GM18526 (cell line): ENCODE measurements around the gene PRKCE.

ENCODE experiments used
- POLR2A ChIP-seq: IDR thresholded peaks from 3 replicates; pipeline ENCODE4 v1.6.1; 2011; ENCODE audit not compliant: insufficient read length; ENCODE audit errors: extremely low read depth

Gene PRKCE

DNA sequence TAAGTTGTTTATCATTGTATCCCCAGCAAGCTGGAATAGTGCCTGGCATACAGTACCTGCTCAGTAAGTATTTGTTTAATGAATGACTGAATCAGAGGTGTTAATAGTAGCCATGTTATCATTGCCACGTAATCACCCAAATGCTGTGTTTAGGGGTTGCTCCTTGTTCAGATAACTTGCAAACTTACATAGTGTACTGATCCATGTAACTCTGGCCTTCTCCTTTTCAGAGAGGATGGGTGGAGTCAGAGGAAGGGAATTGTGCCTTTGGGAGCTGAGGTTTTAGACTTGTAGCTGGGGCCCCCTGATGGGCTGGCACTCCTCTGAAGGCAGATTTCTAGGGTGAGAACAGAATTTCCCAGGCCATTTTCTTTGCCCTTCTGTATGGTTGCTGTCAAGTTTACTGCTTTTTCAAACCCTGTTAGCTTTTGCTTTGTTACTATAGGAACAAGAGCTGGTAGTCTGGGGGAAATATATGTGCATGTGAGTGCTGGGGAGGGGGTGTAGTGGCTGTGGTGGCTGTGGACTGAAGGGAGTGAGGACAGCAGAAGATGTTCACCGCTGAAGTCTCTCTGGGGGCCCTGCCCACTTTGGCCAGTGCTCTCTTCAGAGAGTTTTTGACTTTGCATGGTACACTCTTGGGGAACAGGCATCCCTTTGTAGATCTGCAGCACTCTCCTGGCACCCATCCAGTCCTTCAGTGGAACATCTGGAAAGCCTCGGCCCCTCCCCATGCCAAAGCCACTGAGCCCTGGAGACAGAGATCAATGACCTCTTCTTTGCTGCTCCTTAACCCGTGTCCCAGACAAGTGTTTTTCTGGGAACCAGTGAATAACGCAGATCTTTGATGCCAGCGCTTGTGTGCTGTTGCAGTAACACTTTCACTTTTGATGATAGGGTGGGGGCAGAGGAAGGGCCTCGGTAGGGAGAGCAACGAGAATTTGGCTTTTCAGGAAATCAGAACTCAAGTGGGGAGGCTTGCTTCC is 209.0 kb downstream of the PRKCE start:
- no peak for TF ChIP-seq POLR2A

DNA sequence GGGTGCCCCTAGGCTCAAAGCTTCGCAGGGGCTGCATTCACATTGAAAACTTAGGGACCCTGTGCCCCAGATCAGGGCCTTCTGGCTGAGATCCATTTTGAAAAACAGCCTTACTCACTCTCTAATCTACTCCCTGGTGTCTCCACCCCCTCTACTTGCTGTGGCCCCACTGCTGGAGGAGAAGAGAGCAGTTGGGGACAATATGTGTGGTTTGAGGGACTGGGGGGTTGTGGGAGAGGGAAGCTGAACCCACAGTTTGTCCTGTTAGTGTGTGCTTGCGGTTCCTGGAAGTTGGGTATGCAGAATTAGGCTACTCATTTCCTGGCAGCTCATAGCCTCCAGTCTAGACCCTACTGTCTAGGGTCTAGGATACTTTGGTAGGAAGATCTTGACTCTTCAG is 211.4 kb downstream of the PRKCE start:
- no peak for TF ChIP-seq POLR2A

DNA sequence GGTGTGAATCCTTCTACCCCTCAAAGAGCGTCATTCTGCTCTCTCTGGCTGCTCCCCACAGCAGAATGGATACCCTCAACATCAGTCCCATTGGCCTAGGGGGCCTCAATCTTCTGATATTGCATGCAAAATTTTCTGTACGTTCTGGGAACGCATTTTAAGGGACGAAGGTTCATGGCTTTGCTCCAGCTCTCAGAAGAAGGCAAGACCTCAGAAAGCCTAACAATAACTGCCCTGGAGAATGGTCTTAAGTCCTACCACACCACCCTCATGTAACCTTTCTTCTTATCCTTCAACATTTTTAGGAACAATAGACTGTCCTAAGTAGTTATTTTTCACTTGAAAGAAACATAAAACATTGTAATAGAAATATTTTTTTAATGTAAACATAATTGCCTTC is 212.6 kb downstream of the PRKCE start:
- no peak for TF ChIP-seq POLR2A

GRCh38 chr2:45867349-45867748 is 215.9 kb downstream of the PRKCE start:
- TF ChIP-seq POLR2A = no peak

DNA sequence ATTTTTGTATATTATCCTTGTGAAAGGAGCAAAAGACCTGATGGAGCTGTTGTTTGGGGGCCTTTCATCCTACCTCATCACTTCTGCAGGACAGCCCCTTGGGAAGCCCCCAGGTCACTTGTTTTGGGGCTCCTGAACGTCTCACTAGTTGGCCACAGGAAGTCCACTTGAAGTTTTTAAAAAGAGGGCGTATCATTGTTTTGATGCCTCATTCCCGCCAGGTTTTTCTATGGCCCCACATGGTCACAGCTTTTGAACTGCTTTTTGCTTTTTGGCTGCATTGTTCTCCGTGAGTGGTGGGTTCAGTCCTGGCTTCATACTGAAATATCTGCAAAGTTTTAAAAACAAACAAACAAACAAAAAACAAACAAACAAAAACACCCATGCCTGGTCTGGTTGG is 216.3 kb downstream of the PRKCE start:
- TF ChIP-seq POLR2A = no peak

GRCh38 chr2:45869165-45869501 is 217.7 kb downstream of the PRKCE start:
- TF ChIP-seq POLR2A = no peak

GRCh38 chr2:45871025-45871424 is 219.6 kb downstream of the PRKCE start:
- no peak for TF ChIP-seq POLR2A

GRCh38 chr2:45871541-45871940 is 220.1 kb downstream of the PRKCE start:
- TF ChIP-seq POLR2A = no peak

DNA sequence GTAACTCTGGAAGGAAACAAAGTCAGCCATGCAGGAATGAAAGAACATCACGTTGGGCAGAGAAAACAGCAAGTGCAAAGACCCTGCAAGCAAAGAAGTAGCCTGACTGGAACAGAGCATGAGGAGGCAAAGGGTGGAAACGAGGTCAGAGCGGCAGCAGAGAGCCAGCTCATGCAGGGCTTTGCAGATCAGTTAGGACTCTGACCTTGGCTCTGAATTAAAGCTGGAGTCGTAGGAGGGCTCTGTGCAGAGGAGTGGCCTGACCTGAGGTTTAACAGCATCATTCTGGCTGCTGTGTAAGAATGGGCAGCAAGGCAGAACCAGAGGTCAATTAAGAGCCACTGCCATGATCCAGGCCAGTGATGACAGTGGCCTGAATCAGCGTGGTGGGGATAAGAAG is 220.7 kb downstream of the PRKCE start:
- no peak for TF ChIP-seq POLR2A

- TF ChIP-seq POLR2A = no peak
These were observed 222.9 kb downstream of the PRKCE start for GRCh38 chr2:45874344-45874743.

DNA sequence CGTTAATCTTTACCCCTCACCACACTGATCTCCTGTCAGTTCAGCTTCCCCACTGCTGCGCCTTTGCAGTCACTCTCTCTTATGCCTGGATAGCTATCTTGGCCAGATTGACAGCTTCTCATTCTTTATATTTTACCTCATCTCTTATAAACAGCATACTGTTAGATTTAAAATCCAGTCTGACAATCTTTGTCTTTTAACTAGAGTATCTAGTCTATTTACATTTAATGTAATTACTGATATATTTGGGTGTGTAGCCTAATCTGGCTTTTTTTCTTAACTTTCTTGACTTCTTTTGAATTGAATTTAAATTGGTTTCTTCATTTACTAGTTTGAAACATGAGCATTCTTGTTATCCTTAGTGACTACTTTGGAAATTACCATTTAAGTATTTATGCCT is 225.1 kb downstream of the PRKCE start:
- no peak for TF ChIP-seq POLR2A

- TF ChIP-seq POLR2A = no peak
These were observed 227.9 kb downstream of the PRKCE start for GRCh38 chr2:45879406-45879805.

- TF ChIP-seq POLR2A = no peak
These were observed 228.5 kb downstream of the PRKCE start for GRCh38 chr2:45879936-45880335.

GRCh38 chr2:45881970-45882581 is 230.6 kb downstream of the PRKCE start:
- TF ChIP-seq POLR2A = no peak

DNA sequence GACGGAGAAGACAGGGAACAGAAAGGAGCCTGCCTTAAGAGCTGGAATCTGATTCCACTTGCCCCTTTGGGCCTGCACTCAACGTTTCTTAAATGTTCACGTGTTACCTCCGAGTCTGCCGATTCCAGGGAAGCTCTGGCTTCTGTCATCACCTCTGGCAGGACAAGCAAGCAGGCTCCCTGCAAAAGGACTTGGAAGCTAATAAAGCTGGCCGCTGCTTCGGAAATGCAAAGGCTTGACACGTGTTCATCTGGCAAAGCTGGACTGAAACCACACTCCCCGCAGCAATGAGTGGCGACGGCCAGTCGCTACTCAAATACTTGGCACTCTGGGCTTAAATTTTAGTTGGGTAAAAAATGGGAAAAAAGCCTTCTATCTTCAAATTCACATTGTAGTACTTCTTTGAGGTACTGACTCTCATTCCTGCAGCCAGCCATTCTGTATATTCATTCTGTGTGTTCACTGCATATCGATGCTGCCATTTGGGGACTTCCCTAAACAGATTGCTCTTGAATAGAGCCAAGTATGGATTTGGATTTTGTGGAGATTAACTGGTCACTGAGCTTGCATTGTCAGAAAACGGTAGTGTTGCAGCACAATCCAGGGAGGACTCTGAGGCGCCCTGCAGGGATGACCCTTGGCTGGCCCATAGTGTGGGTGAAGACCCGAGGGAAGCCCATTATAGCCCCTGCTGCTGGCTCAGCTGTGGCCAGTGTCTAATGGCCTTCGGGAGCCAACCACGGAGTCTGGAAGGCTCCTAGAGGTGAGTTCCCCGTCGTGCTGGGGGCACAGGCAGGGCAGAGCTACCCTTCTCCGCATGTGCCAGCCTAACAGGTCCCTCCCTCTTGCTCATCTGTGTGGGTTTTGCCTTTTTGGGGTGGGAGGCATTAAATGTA is 231.5 kb downstream of the PRKCE start:
- TF ChIP-seq POLR2A = no peak

DNA sequence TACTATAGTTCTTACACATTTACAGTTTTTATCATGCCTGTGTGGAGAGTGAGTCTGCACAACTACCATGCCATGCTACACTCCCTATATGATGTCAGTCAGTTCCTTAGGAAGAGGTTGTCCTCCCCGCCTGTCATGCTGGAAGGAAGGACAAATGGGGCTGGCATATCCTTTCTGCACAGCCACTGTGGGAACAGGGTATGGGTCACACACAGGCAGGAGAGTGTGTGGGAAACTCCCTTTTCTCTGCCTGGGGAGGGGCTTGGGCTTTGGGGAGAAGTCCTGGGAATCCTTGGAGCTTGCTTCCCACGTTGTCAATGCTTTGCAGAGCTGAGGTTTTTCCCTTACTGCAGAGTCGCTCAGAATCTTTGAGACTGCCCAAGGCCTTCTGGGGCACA is 232.1 kb downstream of the PRKCE start:
- TF ChIP-seq POLR2A = no peak
